HCT116 (cell line): ENCODE measurements around the gene NCOA5.

ENCODE experiments used
- CTCF ChIP-seq, 3 experiments: fragments of 200-600 bp in 1 of 3; sonication (generic) in 1 of 3; IDR thresholded peaks in 2 of 3; conservative IDR thresholded peaks in 1 of 3; 2 replicates each; pipeline ENCODE4 v1.5.1; 2012 to 2017; ENCODE audit warnings: low read depth in 2 of 3, low read length in 2 of 3, antibody characterized with exemption in 1 of 3, borderline replicate concordance in 1 of 3, control low read depth in 1 of 3, mild to moderate bottlenecking in 1 of 3, mixed read lengths in 1 of 3, mixed run types in 1 of 3, moderate library complexity in 1 of 3; ENCODE audit not compliant: insufficient read depth in 1 of 3
- POLR2AphosphoS5 ChIP-seq: IDR thresholded peaks from 2 replicates; pipeline ENCODE4 v1.6.1; 2011; ENCODE audit warnings: mild to moderate bottlenecking, low read depth, low read length, moderate library complexity
- ZNF274 ChIP-seq: fragments of 200-500 bp; sonication (Bioruptor generic); IDR thresholded peaks from 2 replicates; pipeline ENCODE4 v1.6.1; 2014; ENCODE audit warnings: mild to moderate bottlenecking, low read depth, low read length, inconsistent platforms

- TF ChIP-seq CTCF (IDR thresholded peaks at IDR 0.05 in 2 of 3, conservative IDR thresholded peaks at IDR 0.05 in 1 of 3; ENCODE audit: borderline replicate concordance in 1 of 3, insufficient read depth in 1 of 3, low read depth in 2 of 3, low read length in 2 of 3) (no peak), POLR2AphosphoS5 (no peak), ZNF274 (no peak)
Observed at GRCh38 chr20:46055269-46055668, 34.5 kb downstream of the NCOA5 start.
